Mesodermal cell (in vitro differentiated cells): Measurements from ENCODE around the gene XPC.
A peak's percentile ranks its signal among the peaks of the same experiment; 100 is the strongest.

Source experiments
- H3K27ac ChIP-seq: 2 replicates; pipeline ENCODE4 v1.7.0; 2013; ENCODE audit warnings: mild to moderate bottlenecking, low read depth, low read length, moderate library complexity; ENCODE audit not compliant: severe bottlenecking
- H3K36me3 ChIP-seq: 2 replicates; pipeline ENCODE4 v1.7.1; 2013; ENCODE audit warnings: mild to moderate bottlenecking, low read length, moderate library complexity; ENCODE audit not compliant: control insufficient read depth, insufficient read depth
- H3K4me1 ChIP-seq: one replicate; pipeline ENCODE4 v1.7.1; 2013; ENCODE audit warnings: mild to moderate bottlenecking, low read length; ENCODE audit not compliant: insufficient read depth, control insufficient read depth, poor library complexity, severe bottlenecking
- H3K4me3 ChIP-seq: 2 replicates; pipeline ENCODE4 v1.7.0; 2013; ENCODE audit warnings: low read length, control low read depth, mild to moderate bottlenecking; ENCODE audit not compliant: insufficient read depth, poor library complexity, severe bottlenecking; ENCODE audit errors: extremely low read depth
- H3K9me3 ChIP-seq: 2 replicates; pipeline ENCODE4 v1.7.1; 2013; ENCODE audit warnings: mild to moderate bottlenecking, low read length, moderate library complexity; ENCODE audit not compliant: control insufficient read depth
- WGBS, 2 experiments: methylation state at CpG; one replicate each; pipeline ENCODE4 v1.1.5; 2013; ENCODE audit warnings: missing lambda C conversion rate in 2 of 2; ENCODE audit not compliant: insufficient coverage in 2 of 2; 5-methylcytosine and 5-hydroxymethylcytosine counted together

Gene XPC

DNA sequence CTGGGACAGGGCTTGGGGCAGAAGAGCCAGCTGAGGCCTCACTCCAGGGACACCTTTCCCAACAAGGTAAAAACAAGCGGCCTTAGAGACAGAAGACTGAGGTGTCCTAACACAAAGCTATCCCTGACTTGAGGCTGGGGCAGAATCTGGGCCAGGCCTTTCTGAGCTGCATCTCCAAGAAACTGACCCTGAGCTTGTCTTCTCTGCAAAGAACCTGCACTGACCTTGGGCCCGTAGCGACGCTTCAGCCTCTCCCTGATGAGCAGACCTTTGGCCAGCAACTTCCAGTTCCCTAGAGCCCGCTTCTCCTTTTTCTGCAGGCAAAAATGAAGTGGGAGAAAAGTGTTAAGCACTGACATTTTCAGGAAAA is 31.4 kb downstream of the XPC start:
- Histone ChIP-seq H3K9me3 (no peaks in the 10 kb centered on the region), H3K4me1 (peaks cover 50% of the 10 kb centered on the region), H3K36me3 (peaks cover 52% of the 10 kb centered on the region), H3K27ac (no peak overlapping the region), H3K4me3 (no peak overlapping the region)
- 95 to 100% methylated on average over 1 to 4 of the region's 5 CpGs for WGBS, 2 experiments

- WGBS, 2 experiments, result 93 to 98% methylated on average over 8 to 10 of the region's 10 CpGs
Measured at GRCh38 chr3:14146381-14147065, 31.9 kb downstream of the XPC start.

GRCh38 chr3:14145670-14146380 is 32.6 kb downstream of the XPC start:
- peaks cover 61% of the 10 kb centered on the region for H3K4me1 ChIP-seq
- H3K36me3 ChIP-seq, result peaks cover 52% of the 10 kb centered on the region
- 89 to 92% methylated on average over 7 to 9 of the region's 10 CpGs for WGBS, 2 experiments
- H3K27ac ChIP-seq, result peak overlapping the region; percentile 100
- H3K9me3 ChIP-seq, result no peaks in the 10 kb centered on the region
- no peak overlapping the region for H3K4me3 ChIP-seq

More at GRCh38 chr3:14146381-14147065, 31.9 kb downstream of the XPC start:
- Histone ChIP-seq H3K36me3 (peaks cover 52% of the 10 kb centered on the region), H3K27ac (no peak overlapping the region), H3K4me1 (peaks cover 55% of the 10 kb centered on the region), H3K4me3 (no peak overlapping the region), H3K9me3 (no peaks in the 10 kb centered on the region)

DNA sequence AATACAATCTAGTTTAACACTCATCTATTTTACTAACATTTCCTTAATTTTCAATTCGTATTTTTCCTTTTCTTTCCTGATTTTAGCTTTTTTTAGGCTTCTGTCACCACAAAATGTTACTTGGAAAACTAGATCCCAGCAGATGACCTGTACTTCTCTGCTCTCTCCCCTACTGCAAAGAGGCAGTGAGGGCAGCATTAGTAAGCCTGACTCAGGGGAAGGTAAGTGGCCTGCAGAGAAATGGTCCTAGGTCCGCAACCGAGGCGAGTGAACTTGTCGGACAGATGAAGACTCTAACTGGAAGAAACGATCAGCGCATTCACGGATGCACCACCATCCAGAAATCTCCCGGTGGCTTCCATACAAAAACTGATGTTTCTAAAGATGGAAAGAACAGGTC is 33.2 kb downstream of the XPC start:
- peaks cover 57% of the 10 kb centered on the region for H3K4me1 ChIP-seq
- WGBS, 2 experiments, result 93 to 97% methylated on average over 8 to 9 of the region's 9 CpGs
- H3K9me3 ChIP-seq, result no peaks in the 10 kb centered on the region
- peaks cover 58% of the 10 kb centered on the region for H3K36me3 ChIP-seq
- no peak overlapping the region for H3K4me3 ChIP-seq
- peak overlapping the region; percentile 100 for H3K27ac ChIP-seq

DNA sequence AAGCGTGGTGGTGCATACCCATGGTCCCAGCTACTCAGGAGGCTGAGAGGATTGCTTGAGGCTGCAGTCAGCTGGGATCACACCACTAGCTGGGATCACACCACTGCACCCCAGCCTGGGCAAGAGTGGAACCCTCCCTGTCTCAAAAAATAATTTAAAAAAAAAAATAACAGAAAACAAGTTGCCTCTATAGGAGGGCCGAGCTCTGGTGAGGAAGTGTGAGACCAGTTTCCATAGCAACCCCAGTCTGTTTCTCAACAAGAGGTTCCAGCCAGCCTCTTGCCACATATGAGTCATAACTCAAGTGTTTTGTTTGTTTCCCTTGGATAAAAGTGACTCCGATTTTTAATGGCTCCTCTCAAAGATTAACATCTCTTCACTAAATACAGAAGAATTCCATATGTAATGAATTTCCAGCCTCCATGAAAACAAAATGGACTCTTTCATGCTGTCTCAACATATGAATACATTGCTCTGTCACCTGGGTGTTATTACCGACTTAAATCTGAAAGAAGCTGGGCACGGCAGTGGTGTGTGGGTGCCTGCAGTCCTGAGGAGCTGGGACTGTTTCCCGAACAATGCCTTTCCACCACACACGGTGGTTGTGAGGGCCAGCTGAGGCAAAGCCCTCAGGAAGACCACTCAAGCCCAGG is 33.9 kb downstream of the XPC start:
- Histone ChIP-seq H3K9me3 (no peaks in the 10 kb centered on the region), H3K36me3 (peaks cover 64% of the 10 kb centered on the region), H3K4me1 (peaks cover 57% of the 10 kb centered on the region), H3K4me3 (no peak overlapping the region), H3K27ac (peak overlapping the region; percentile 100)
- WGBS, 2 experiments, result 30 to 43% methylated on average over 3 of the region's 7 CpGs

DNA sequence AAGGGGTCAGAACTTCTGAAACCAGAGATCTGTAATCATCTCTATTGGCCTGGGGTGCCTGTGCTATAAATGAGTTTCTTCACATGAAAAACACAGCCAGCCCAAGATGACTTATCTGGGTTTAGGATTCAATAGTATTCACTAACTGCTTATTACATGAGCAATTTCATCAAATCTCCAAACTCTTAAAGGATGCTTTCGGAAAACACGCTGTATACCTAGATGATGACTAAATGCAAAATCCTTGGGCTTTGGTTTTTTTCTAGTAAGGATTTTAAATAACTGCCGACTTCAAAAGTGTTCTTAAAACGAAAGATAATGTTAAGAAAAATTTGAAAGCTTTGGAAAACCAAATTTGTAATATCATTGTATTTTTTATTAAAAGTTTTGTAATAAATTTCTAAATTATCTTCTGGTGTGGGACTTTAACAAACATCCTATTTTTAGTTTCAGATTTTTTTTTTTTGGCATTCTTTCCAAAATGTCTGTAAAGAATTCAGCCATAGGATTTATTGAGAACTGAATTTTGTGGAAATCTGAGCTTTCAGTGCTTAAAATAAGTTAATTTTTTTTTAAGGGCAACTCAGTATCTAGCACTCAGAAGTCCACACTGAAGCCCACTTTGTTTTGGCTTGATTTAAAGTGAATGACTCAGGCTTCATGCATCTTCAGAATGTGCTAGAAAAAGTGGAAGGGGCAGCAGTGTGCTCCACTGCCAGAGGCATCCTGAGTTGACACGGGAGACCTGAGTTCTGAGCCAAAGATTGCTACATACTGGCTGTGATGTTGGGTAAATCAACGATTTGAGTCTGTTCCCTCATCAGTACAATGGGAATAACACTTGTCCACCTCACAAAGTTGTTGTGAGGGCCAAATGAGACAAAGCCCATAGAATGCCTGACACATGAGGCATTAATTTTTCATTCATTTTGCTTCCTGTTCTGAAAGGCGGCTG is 34.9 kb downstream of the XPC start:
- WGBS, 2 experiments, result 57 to 74% methylated on average over 3 to 5 of the region's 7 CpGs
- Histone ChIP-seq H3K27ac (peak overlapping the region; percentile 100), H3K36me3 (peaks cover 72% of the 10 kb centered on the region)

GRCh38 chr3:14142567-14143270 is 35.7 kb downstream of the XPC start:
- 89 to 90% methylated on average over 6 to 8 of the region's 8 CpGs for WGBS, 2 experiments
- H3K36me3 ChIP-seq, result peaks cover 71% of the 10 kb centered on the region
- peak overlapping the region; percentile 100 for H3K27ac ChIP-seq
- H3K4me1 ChIP-seq, result peaks cover 57% of the 10 kb centered on the region
- no peak overlapping the region for H3K4me3 ChIP-seq
- H3K9me3 ChIP-seq, result no peaks in the 10 kb centered on the region

More for the DNA sequence above, 34.9 kb downstream of the XPC start:
- H3K4me3 ChIP-seq, result no peak overlapping the region
- peaks cover 57% of the 10 kb centered on the region for H3K4me1 ChIP-seq
- no peaks in the 10 kb centered on the region for H3K9me3 ChIP-seq

DNA sequence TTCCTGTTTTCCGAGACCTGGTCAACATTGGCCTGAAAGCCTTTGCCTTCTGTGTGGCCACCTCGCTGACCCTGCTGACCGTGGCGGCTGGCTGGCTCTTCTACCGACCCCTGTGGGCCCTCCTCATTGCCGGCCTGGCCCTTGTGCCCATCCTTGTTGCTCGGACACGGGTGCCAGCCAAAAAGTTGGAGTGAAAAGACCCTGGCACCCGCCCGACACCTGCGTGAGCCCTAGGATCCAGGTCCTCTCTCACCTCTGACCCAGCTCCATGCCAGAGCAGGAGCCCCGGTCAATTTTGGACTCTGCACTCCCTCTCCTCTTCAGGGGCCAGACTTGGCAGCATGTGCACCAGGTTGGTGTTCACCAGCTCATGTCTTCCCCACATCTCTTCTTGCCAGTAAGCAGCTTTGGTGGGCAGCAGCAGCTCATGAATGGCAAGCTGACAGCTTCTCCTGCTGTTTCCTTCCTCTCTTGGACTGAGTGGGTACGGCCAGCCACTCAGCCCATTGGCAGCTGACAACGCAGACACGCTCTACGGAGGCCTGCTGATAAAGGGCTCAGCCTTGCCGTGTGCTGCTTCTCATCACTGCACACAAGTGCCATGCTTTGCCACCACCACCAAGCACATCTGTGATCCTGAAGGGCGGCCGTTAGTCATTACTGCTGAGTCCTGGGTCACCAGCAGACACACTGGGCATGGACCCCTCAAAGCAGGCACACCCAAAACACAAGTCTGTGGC is 36.6 kb downstream of the XPC start:
- Histone ChIP-seq H3K27ac (peak overlapping the region; percentile 100), H3K36me3 (peaks cover 70% of the 10 kb centered on the region)
- 96% methylated on average over 18 to 19 of the region's 19 CpGs for WGBS, 2 experiments

DNA sequence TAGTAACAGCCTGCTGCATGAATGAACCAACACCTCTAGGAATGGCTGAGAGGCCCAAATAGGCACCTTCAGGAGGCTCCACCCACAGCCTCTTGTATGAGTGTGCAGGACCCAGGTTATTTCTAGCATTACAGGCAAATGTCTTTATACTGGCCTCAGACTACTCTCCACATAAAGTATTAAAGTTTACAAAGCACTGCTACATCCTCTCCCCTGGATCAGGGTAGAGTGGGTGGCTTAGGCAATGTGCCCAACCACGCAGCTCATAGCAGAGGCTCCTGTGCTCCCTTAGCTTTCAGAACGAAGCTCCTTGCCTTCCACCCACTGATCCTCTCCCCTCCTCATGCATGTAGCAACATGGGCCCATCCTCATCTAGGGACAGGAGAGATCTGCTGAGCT is 37.3 kb downstream of the XPC start:
- H3K36me3 ChIP-seq, result peaks cover 70% of the 10 kb centered on the region
- no peak overlapping the region for H3K27ac ChIP-seq
- H3K9me3 ChIP-seq, result no peaks in the 10 kb centered on the region
- WGBS, 2 experiments, result 90% methylated on average over 2 of the region's 2 CpGs; no CpG with 5 or more reads in 1 of the 2 experiments
- H3K4me3 ChIP-seq, result no peak overlapping the region
- H3K4me1 ChIP-seq, result peaks cover 50% of the 10 kb centered on the region

More for the DNA sequence above, 36.6 kb downstream of the XPC start:
- H3K4me3 ChIP-seq, result no peak overlapping the region
- H3K4me1 ChIP-seq, result peaks cover 56% of the 10 kb centered on the region
- no peaks in the 10 kb centered on the region for H3K9me3 ChIP-seq
